Testis (tissue), 2 donors: Measurements from ENCODE around the gene SLC2A14.

ENCODE experiments used
- CTCF ChIP-seq, 3 experiments: fragments of 450-650 bp in 2 of 3; fragments of 200-600 bp in 1 of 3; sonication (generic) in 1 of 3; IDR thresholded peaks; one replicate each; pipeline ENCODE4 v1.5.1; 2016 to 2019; ENCODE audit warnings: antibody characterized with exemption in 3 of 3, mild to moderate bottlenecking in 2 of 3, moderate library complexity in 1 of 3
- POLR2A ChIP-seq: fragments of 450-650 bp; IDR thresholded peaks from one replicate; pipeline ENCODE4 v1.6.1; 2017; ENCODE audit warnings: antibody characterized with exemption, mild to moderate bottlenecking, moderate library complexity

- TF ChIP-seq CTCF (IDR thresholded peaks at IDR 0.05) (no peak), POLR2A (no peak)
Observed at GRCh38 chr12:7870335-7870734, 2.4 kb downstream of the SLC2A14 start.
